ENCODE measurements around the gene FANCD2.
A peak's percentile ranks its signal among the peaks of the same experiment; 100 is the strongest.
"Not testable (repeated sequence)": the region's sequence is repeated elsewhere in the genome, so short reads cannot be mapped to it uniquely, and the experiment has no call there.

FANCD2 gene

DNA sequence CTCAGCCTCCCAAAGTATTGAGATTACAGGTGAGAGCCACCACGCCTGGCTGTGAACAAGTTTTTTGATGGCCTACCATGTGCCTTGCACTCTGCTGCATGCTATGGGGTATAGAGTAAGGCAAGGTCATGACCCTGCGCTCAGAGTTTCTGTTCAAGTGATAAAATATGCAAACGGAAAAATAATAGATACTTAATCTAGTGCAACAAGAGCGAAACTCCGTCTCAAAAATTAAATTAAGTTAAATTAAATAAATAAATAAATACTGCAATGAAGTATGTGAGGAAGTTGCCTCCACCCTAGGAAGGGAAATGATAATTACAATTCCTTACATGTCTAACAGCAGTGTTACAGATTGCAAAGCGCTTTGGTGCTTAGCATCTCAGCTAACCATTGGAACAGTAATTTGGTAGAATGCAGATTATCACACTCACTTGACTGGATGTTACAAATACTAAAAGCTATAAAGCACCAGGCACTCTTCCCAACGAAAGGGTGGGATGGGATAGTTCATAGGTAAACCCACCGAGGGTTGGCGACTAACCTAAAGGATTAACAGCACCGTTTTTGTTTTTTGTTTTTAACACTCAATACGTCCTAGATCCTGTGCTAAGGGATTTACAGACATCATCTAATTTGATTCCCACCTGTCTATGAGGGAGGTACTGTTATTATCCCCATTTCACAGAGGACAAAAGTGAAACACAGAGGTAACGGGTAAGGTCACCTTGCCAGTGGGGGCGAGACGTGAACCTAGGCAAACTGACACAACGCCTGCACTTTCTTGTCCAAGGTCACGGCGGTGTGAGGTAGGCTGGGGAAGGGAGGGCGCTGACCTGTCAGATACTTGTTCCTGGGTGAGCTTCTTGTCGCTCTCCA lies 793 bp upstream of the FANCD2 start:
- H3K4me3 ChIP-seq (ENCODE audit: low read depth, low read length), result peak overlapping the region; percentile 97
- TF ChIP-seq, protein P1, sequence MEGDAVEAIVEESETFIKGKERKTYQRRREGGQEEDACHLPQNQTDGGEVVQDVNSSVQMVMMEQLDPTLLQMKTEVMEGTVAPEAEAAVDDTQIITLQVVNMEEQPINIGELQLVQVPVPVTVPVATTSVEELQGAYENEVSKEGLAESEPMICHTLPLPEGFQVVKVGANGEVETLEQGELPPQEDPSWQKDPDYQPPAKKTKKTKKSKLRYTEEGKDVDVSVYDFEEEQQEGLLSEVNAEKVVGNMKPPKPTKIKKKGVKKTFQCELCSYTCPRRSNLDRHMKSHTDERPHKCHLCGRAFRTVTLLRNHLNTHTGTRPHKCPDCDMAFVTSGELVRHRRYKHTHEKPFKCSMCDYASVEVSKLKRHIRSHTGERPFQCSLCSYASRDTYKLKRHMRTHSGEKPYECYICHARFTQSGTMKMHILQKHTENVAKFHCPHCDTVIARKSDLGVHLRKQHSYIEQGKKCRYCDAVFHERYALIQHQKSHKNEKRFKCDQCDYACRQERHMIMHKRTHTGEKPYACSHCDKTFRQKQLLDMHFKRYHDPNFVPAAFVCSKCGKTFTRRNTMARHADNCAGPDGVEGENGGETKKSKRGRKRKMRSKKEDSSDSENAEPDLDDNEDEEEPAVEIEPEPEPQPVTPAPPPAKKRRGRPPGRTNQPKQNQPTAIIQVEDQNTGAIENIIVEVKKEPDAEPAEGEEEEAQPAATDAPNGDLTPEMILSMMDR (IDR thresholded peaks at IDR 0.05; ENCODE audit: borderline replicate concordance, insufficient read depth, low read depth, low read length), result no peak

DNA sequence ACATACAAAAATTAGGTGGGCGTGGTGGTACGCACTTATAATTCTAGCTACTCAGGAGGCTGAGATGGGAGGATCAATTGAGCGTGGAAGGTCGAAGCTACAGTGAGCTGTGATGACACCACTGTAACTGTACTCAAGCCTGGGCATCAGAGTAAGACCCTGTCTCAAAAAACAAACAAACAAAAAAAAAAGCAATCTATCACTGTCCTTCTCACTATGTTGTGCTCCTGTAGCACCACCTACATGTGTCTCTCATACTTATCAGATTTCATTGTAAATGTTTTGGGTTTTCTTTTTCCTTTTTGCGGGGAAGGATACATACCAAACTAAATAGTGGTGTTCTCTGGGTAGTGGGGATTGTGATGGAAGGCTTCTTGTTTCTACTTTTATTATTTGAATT lies 14.8 kb downstream of the FANCD2 start:
- H3K4me3 ChIP-seq (ENCODE audit: low read depth, low read length), result no peak overlapping the region

DNA sequence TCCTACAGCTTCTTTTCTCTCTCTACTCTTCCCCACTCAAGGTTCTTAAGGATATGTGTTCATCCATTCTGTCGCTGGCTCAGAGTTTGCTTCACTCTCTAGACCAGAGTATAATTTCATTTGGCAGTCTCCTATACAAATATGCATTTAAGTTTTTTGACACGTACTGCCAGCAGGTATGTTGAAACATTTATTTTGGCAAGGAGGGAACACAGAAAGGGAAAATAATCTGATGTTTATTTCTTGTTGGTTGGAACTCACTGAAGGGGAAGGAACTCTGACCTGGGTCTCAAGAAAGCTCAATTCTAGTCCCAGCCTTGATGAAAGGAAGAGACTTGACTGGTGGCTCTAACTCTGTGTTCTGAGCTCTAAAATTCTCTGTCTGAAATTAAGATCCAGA lies 21.6 kb downstream of the FANCD2 start:
- H3K4me3 ChIP-seq (ENCODE audit: low read depth, low read length), result no peak overlapping the region
- TF ChIP-seq, protein P1 (IDR thresholded peaks at IDR 0.05; ENCODE audit: borderline replicate concordance, insufficient read depth, low read depth, low read length), result no peak

More for the DNA sequence above, 14.8 kb downstream of the FANCD2 start:
- TF ChIP-seq, protein P1 (IDR thresholded peaks at IDR 0.05; ENCODE audit: borderline replicate concordance, insufficient read depth, low read depth, low read length), result no peak

DNA sequence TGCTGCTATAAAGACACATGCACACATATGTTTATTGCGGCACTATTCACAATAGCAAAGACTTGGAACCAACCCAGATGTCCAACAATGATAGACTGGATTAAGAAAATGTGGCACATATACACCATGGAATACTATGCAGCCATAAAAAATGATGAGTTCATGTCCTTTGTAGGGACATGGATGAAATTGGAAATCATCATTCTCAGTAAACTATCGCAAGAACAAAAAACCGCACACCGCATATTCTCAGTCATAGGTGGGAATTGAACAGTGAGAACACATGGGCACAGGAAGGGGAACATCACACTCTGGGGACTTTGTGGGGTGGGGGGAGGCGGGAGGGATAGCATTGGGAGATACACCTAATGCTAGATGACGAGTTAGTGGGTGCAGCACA lies 26.8 kb downstream of the FANCD2 start:
- H3K4me3 ChIP-seq (ENCODE audit: low read depth, low read length), result not testable (repeated sequence)

DNA sequence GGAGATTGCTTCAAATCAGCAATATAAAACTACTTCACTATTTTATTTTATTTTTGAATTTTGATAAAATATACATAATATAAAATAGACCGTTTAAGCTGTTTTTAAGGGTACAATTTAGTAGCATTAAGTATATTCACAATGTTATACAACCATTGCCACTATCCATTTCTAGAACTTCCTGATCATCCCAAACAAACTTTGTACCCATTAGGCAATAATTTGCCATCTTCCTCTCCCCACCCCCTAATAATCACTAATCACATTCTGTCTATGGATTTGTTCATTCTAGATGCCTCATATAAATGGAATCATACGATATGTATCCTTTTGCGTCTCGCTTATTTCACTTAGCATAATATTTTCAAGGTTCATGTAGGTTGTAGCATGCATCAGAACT lies 28.9 kb downstream of the FANCD2 start:
- TF ChIP-seq, protein P1 (IDR thresholded peaks at IDR 0.05; ENCODE audit: borderline replicate concordance, insufficient read depth, low read depth, low read length), result no peak
- no peak overlapping the region for H3K4me3 ChIP-seq (ENCODE audit: low read depth, low read length)

DNA sequence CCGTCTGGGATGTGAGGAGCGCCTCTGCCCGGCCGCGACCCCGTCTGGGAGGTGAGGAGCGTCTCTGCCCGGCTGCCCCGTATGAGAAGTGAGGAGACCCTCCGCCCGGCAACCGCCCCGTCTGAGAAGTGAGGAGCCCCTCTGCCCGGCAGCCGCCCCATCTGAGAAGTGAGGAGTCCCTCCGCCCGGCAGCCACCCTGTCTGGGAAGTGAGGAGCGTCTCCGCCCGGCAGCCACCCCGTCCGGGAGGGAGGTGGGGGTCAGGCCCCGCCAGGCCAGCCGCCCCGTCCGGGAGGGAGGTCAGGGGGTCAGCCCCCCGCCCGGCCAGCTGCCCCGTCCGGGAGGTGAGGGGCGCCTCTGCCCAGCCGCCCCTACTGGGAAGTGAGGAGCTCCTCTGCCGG lies 43.8 kb downstream of the FANCD2 start:
- H3K4me3 ChIP-seq (ENCODE audit: low read depth, low read length), result not testable (repeated sequence)

DNA sequence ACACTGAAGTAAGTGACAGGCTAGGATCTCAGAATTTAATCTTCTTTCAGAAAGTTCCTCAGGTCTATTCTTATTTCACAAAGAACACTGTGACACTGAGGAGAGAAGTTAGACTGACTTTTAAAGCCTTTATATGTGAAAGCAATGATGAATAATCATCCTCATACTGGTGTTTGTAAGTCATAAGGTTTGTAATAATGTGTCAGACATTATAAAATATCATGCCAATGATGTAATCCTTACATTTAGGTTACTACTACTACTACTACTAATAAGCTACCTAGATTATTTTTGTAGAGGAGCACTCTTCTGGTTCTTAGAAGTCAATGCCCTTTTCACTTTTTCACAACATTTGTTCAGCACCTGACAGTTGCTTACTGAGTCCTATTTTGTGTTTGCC lies 48.4 kb downstream of the FANCD2 start:
- TF ChIP-seq, protein P1 (IDR thresholded peaks at IDR 0.05; ENCODE audit: borderline replicate concordance, insufficient read depth, low read depth, low read length), result no peak
- H3K4me3 ChIP-seq (ENCODE audit: low read depth, low read length), result no peak overlapping the region

DNA sequence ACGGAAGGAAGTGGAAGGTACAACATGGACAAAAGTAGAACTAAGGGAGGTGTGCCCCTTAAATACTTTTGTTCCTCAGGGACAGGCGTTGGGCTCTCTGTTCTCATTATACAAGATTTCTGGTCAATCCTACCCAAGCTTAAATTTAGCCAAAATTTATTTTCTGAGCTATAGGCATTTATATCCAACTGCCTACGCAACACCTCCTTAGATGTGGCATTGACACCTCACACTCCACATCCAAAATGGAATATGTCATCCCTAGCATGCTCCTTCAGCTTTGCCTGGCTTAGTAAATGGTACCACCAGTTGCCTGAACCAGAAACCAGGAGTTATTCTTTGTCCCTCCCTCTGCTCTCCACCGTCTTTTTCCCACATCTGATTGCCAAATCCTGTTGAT lies 55.6 kb downstream of the FANCD2 start:
- H3K4me3 ChIP-seq (ENCODE audit: low read depth, low read length), result no peak overlapping the region
- TF ChIP-seq, protein P1 (IDR thresholded peaks at IDR 0.05; ENCODE audit: borderline replicate concordance, insufficient read depth, low read depth, low read length), result no peak
